Breast epithelium (tissue), 4 donors: ENCODE results near the gene ITGA6. TPM values are rescaled to one million over a fixed set of nuclear protein-coding genes. Genes with fewer than 3 reads are reported as not detected.

ENCODE experiments used
- DNase-seq, 2 donors: peaks; one replicate each; pipeline ENCODE4 v3.0.0-alpha.2; 2019; ENCODE audit warnings: low spot score in 2 of 2
- H3K27ac ChIP-seq, 2 donors: fragments of 200-600 bp; sonication (generic) in 1 of 2; one replicate each; pipeline ENCODE4 v1.5.1; 2016 to 2019; ENCODE audit warnings: mild to moderate bottlenecking in 1 of 2
- H3K27me3 ChIP-seq, 2 donors: fragments of 200-600 bp; sonication (generic) in 1 of 2; one replicate each; pipeline versions ENCODE4 v1.5.1 to v1.6.0; 2017 to 2019; ENCODE audit warnings: control low read depth in 1 of 2, mild to moderate bottlenecking in 1 of 2
- H3K36me3 ChIP-seq: fragments of 200-600 bp; one replicate; pipeline ENCODE4 v1.5.1; 2019
- H3K4me1 ChIP-seq, 2 donors: fragments of 200-600 bp; sonication (generic); one replicate each; pipeline ENCODE4 v1.5.1; 2016 to 2019; ENCODE audit warnings: control low read depth in 1 of 2
- H3K4me3 ChIP-seq, 3 donors: fragments of 200-600 bp; sonication (generic); 1 replicate in 2 of 3; 2 replicates in 1 of 3; pipeline ENCODE4 v1.5.1; 2016 to 2019; ENCODE audit warnings: mild to moderate bottlenecking in 3 of 3, moderate library complexity in 2 of 3
- H3K9me3 ChIP-seq, 2 donors: fragments of 200-600 bp; sonication (generic) in 1 of 2; one replicate each; pipeline ENCODE4 v1.5.1; 2016 to 2019; ENCODE audit warnings: control low read depth in 1 of 2
- POLR2A ChIP-seq: fragments of 450-650 bp; IDR thresholded peaks from one replicate; pipeline ENCODE4 v1.6.1; 2016; ENCODE audit warnings: antibody characterized with exemption, mild to moderate bottlenecking, moderate library complexity
- POLR2AphosphoS5 ChIP-seq, 3 donors: sonication (generic); formaldehyde crosslinking; IDR thresholded peaks; one replicate each; pipeline ENCODE4 v1.6.1; 2017; ENCODE audit warnings: antibody characterized with exemption in 3 of 3
- intact Hi-C: fragments of 100-400 bp; cut with DNase I; formaldehyde crosslinking; loops from one replicate; pipeline ENCODE4 v1.15.1; 2023; ENCODE audit warnings: low total_unique reads
- total RNA-seq, 3 donors: library from RNA; depleted of rRNA; stranded (reverse); fragments of >200 nt; gene quantifications; one replicate each; pipeline ENCODE4 v1.1.0, GENCODE V29; 2016
- TF ChIP-seq, protein P1 (sequence below), 3 donors: fragments of 450-650 bp; IDR thresholded peaks; one replicate each; pipeline ENCODE4 v1.5.1; 2016 to 2017; ENCODE audit warnings: antibody characterized with exemption in 3 of 3, mild to moderate bottlenecking in 3 of 3, moderate library complexity in 3 of 3

Gene ITGA6
- total RNA-seq, 3 donors from 2014 or later, result 45.9 to 99.5 (median 93.1) TPM

DNA sequence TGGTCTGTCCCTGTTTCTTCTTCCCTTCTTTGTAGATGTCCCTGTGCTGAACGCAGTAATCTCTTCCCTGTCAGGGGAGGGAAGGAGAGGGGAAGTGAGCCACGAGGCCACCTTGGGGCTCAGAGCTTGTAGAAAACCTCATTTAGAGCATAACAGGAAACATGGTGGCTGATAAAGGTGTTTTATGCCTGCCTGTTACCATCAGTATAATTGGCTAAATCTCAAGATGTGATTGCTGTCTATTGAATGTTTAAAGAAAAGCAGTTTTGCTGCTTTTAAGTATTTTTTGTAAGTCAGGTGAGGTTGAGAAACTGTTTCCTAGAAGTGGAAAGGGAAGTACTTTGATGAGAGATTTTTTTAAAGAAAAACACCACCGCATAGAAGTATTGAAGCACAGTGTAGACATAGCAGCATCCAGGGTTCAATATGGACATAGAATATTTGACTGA lies 68.8 kb downstream of the ITGA6 start:
- H3K4me1 ChIP-seq, result no peaks in the 10 kb centered on the region
- H3K27me3 ChIP-seq, result no peaks in the 10 kb centered on the region
- intact Hi-C loops, result no loop called here
- H3K36me3 ChIP-seq, result no peaks in the 10 kb centered on the region
- TF ChIP-seq POLR2AphosphoS5 (IDR thresholded peaks at IDR 0.05) (no peak), POLR2A (no peak)
- TF ChIP-seq, protein P1, sequence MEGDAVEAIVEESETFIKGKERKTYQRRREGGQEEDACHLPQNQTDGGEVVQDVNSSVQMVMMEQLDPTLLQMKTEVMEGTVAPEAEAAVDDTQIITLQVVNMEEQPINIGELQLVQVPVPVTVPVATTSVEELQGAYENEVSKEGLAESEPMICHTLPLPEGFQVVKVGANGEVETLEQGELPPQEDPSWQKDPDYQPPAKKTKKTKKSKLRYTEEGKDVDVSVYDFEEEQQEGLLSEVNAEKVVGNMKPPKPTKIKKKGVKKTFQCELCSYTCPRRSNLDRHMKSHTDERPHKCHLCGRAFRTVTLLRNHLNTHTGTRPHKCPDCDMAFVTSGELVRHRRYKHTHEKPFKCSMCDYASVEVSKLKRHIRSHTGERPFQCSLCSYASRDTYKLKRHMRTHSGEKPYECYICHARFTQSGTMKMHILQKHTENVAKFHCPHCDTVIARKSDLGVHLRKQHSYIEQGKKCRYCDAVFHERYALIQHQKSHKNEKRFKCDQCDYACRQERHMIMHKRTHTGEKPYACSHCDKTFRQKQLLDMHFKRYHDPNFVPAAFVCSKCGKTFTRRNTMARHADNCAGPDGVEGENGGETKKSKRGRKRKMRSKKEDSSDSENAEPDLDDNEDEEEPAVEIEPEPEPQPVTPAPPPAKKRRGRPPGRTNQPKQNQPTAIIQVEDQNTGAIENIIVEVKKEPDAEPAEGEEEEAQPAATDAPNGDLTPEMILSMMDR (IDR thresholded peaks at IDR 0.05), result no peak
- no peak overlapping the region for H3K4me3 ChIP-seq
- no peaks in the 10 kb centered on the region for H3K9me3 ChIP-seq
- H3K27ac ChIP-seq, result no peak overlapping the region
- no peak for DNase-seq

DNA sequence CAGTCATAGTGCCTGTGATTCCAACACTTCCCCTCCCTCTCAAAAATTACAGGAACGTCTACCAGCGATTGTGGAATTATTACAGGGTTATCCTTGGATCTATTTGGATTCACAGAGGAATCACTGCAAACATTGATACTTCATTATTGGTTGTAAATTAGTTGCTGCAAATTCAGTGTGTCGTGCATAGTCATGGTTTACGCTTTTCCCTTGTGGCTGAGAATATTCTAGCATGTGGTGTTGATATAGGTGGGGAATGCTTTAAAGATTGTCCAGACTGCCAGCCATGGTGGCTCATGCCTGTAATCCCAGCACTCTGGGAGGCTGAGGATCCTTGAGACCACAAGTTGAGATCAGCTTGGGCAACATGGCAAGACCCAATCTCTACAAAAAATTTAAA lies 79.8 kb downstream of the ITGA6 start:
- intact Hi-C loops, result no loop called here
- TF ChIP-seq, protein P1 (IDR thresholded peaks at IDR 0.05), result no peak
- TF ChIP-seq POLR2A, result no peak
- no peak for TF ChIP-seq POLR2AphosphoS5 (IDR thresholded peaks at IDR 0.05)
- DNase-seq, result no peak

GRCh38 chr2:172510088-172510487 lies 82.7 kb downstream of the ITGA6 start:
- DNase-seq, result no peak
- Histone ChIP-seq H3K9me3 (peaks cover 23 to 36% of the 10 kb centered on the region in 2 donors), H3K4me1 (no peaks in the 10 kb centered on the region)

More for the DNA sequence above, 79.8 kb downstream of the ITGA6 start:
- no peak overlapping the region for H3K27ac ChIP-seq
- peaks cover 6 to 9% of the 10 kb centered on the region in 2 donors for H3K9me3 ChIP-seq
- H3K36me3 ChIP-seq, result no peaks in the 10 kb centered on the region
- H3K4me3 ChIP-seq, result no peak overlapping the region
- H3K27me3 ChIP-seq, result no peaks in the 10 kb centered on the region
- H3K4me1 ChIP-seq, result no peaks in the 10 kb centered on the region

GRCh38 chr2:172510548-172510947 lies 83.2 kb downstream of the ITGA6 start:
- H3K9me3 ChIP-seq, result peaks cover 23 to 40% of the 10 kb centered on the region in 2 donors
- no peaks in the 10 kb centered on the region for H3K4me1 ChIP-seq
- H3K36me3 ChIP-seq, result no peaks in the 10 kb centered on the region
- no peak overlapping the region for H3K4me3 ChIP-seq
- no peak for TF ChIP-seq POLR2A
- TF ChIP-seq, protein P1 (IDR thresholded peaks at IDR 0.05), result no peak
- TF ChIP-seq POLR2AphosphoS5 (IDR thresholded peaks at IDR 0.05), result no peak
- intact Hi-C loops, result no loop called here
- DNase-seq, result no peak
- no peaks in the 10 kb centered on the region for H3K27me3 ChIP-seq
- no peak overlapping the region for H3K27ac ChIP-seq

More at GRCh38 chr2:172510088-172510487, 82.7 kb downstream of the ITGA6 start:
- TF ChIP-seq, protein P1 (IDR thresholded peaks at IDR 0.05), result no peak
- TF ChIP-seq POLR2A (no peak), POLR2AphosphoS5 (IDR thresholded peaks at IDR 0.05) (no peak)
- H3K4me3 ChIP-seq, result no peak overlapping the region
- H3K27me3 ChIP-seq, result no peaks in the 10 kb centered on the region
- H3K27ac ChIP-seq, result no peak overlapping the region
- H3K36me3 ChIP-seq, result no peaks in the 10 kb centered on the region
- intact Hi-C loops, result no loop called here

GRCh38 chr2:172512810-172513523 lies 85.6 kb downstream of the ITGA6 start:
- no peaks in the 10 kb centered on the region for H3K27me3 ChIP-seq
- DNase-seq, result no peak
- H3K4me3 ChIP-seq, result no peak overlapping the region
- H3K4me1 ChIP-seq, result no peaks in the 10 kb centered on the region
- H3K9me3 ChIP-seq, result peaks cover 23 to 41% of the 10 kb centered on the region in 2 donors
- intact Hi-C loops, result no loop called here
- no peak overlapping the region for H3K27ac ChIP-seq
- no peaks in the 10 kb centered on the region for H3K36me3 ChIP-seq
- TF ChIP-seq, protein P1 (IDR thresholded peaks at IDR 0.05), result no peak
- TF ChIP-seq POLR2A (no peak), POLR2AphosphoS5 (IDR thresholded peaks at IDR 0.05) (no peak)
